NK-92 (cell line): Measurements from ENCODE around the gene C19orf25.
"Not testable (repeated sequence)": the region's sequence is repeated elsewhere in the genome, so short reads cannot be mapped to it uniquely, and the experiment has no call there.

Source experiments
- DNase-seq: peaks from one replicate; lab custom pipeline; 2025; ENCODE audit not compliant: unreplicated experiment; lab: John Stamatoyannopoulos, UW

C19orf25 gene

DNA sequence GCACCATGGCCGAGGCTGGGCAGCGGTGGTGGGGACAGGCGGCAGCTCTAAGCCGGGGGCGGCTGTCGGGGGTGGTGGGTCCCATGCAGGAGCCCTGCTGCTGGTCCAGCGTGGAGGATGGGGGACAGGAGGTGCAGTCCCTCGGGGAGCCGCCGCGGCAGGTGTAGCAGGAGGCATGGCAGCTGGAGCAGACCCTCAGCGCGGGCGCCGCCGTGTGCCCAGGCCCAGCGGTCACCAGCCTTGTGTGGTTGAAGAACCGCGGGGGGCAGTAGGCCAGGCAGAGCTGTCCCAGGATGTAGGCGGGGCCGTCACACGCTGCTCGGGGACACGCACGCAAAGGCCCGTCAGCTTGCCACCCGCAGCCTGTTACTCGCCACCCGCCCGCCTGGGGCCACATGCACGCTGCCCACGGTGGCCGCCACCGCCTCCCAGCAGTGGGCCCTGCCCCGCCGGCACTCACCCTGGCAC, 2.9 kb upstream of the C19orf25 start:
- no peak for DNase-seq

DNA sequence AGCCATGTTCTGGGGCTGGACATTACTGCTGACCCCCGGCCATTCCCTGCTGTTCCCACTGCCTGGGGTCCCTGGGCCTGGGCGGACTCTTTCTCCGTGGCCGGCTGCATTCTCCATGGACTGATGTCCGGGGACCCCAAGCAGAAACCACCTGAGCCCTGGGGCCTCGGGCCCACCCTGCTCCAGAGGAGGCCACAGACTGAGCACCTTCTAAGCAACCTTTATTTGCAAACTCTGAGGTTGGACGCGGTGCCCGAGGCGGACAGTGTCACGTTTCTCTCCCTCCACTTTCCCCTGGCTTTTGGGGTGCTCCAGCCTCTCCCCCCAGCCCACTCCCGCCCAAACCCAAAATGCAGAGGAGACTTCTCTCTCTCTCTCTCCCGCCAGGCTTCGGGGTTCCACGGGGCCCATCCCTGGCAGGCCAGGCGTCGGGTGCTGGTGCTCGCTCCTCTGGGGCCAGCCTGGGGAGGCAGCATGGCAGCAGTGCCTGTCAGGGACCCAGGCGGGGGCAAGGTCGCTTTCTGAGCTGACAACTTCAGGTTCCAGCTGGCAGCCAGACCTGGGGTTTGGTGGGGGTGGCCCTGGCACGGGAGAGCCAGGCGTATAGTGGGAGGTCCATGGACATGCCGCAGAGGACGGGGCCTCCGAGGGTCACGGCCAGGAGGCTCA, 2.3 kb upstream of the C19orf25 start:
- no peak for DNase-seq

GRCh38 chr19:1477056-1477455, 2.0 kb downstream of the C19orf25 start:
- DNase-seq, result not testable (repeated sequence)

DNA sequence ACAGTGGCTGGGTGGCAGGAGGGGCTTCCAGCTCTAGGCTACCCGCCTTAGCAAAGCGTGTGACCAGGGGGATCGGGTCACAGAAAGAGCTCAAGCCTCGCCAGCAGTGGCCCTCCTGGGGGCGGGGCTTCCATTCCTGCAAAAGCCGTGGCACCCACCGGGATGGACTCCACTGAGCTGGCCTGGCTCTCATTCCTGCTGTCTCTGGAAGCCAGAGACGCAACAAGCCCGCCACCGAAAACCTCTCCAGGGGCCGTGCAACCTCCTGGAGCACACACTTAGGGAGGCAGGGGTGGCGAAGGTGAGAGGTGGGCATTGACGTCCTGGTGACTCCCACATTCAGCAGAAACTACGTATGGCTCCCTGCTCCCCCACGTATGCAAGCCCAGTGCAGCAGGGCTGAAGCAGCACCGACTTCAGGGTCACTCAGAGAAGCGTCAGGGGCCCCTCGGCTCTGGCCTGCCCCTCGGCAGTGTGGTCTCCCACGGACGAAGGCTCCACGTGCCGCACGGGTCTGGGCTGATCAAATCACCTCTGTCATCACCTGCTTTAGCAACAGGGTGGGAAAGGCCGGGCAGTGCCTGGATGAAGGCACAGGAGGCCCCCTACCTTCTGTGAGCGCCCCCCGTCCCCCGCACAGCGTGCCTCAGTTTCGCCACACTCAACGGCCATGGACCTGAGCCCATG, 3.1 kb downstream of the C19orf25 start:
- DNase-seq, result no peak

GRCh38 chr19:1474765-1475351, 4.2 kb downstream of the C19orf25 start:
- DNase-seq, result no peak

DNA sequence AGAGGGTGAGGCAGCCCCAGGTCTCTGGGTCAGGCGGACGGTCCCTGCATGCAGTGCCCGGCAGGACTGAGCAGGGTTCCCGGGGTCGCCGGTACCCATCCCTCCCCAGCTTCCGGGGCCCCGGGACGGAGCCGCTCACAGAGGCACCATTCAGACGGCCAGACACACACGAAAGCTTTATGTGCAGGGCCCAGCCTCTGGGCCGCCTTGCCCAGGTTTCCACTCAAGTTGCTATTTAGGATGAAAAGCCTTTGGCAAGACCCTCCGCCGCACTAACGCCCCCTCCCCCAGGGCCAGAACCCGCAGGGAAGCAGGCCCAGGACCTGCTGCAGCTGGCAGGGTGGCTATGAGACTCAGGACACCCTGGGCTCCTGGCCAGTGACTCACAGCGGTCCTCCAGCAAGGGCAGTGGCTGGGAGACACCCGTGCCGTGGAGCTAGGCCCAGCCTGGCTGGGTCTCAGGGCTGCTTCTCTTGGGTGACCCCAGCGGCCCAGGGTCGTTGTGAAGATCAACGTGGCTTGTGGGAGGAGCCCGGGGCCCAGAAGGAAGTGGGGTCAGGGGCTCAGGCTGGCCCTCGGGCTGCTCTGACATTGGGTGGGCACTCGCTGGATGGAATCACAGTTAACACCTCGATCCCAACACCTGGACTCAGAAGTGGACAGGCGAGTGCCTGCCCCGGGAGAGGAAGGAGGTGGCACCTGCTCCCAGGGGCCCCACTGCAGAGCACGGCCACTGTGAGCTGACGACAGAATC, 4.8 kb downstream of the C19orf25 start:
- no peak for DNase-seq

GRCh38 chr19:1473085-1473851, 5.7 kb downstream of the C19orf25 start:
- no peak for DNase-seq

DNA sequence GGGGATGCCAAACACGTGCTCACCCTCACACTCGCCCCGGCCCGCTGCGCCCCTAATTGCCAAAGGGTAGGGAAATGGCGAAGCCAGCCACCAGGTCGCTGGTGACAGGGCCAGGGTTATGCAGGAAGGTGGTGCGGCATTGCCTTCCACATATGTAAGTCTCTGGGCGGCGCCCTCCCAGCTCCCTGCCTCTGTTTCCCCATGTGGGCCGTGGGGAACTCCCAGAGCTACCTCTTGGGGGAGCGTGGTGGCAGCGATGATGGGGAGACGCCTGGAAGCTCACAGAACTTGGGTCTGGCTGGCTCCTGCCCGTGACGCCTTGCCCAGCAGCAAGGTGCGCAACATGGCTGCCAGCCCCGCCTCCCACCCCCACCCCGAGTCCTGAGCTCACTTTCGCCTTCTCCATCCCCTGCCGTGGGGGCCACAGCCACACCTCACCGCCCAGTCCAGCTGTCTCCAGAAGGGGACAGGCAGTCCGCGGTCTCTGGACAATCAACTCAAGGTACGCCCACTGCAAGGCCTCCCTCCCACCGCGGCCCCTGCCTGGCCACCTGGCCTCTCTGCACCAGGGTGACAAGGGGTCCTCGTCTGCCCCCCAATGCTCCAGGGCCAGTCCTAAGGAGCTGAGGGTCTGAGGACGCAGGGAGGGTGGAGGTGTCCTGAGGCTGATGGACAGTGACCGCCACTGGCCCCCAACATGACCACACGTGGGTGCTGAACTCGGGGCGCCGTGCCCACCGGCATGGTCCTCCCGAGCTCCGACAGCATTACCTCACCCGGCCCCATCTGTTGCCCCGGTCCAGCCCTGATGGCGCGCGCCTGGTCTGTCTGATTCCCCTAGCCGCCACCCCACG, 6.6 kb downstream of the C19orf25 start:
- DNase-seq, result no peak

DNA sequence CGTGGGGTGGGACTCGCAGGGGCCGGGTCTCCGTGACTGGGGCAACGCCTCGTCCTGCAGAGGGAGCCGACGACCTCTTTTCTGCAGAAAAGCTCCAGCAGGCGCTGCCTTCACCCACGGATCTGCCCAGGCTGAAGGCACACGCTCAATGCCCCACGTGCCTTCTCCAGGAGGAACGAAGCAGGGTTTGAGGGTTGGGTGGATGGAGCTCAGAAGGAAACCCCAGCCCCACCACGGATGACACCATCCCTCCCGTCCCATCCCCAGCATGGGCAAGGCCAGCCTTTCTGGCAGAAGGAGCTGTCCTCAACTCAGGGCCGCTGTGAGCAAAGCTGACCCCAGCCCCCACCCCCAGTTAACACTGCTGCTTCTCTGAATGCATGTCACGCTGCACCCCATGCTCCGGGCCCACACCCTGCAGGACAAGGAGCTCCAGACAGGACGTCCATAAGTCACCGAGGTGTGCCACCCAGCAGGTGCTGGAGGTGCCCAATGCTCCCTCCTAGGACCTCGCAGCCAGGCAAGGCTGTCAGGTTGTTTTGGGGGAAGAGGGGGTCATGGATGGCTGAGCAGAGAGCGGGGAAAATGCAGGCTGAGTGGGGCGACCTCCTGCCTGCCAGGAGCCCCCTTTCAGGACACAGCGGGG, 7.4 kb downstream of the C19orf25 start:
- no peak for DNase-seq

DNA sequence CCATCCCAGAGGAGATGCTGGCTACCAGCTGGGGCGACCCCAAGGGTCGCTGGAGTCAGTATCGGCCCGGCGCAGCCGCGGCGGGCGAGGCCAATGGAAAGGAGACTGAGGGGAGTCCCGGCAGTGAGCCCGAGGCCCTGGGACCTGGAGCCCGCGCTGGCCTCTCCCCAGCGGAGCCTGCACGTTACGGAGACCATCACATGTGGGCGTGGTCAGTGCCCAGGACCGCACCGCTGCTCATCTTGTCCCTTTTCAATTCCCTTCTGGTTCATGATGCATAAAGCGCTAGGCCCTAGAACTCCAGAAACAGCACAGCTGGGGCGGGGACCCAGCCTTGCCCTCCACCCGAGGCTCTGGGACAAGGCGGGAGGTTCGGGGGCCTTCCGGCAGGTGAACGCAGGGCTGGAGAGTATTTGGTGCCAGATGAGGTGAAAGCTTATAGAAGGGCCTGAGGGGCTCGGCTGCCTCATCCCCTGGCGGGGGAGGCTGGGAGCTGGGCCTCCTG, 8.0 kb downstream of the C19orf25 start:
- DNase-seq, result no peak

DNA sequence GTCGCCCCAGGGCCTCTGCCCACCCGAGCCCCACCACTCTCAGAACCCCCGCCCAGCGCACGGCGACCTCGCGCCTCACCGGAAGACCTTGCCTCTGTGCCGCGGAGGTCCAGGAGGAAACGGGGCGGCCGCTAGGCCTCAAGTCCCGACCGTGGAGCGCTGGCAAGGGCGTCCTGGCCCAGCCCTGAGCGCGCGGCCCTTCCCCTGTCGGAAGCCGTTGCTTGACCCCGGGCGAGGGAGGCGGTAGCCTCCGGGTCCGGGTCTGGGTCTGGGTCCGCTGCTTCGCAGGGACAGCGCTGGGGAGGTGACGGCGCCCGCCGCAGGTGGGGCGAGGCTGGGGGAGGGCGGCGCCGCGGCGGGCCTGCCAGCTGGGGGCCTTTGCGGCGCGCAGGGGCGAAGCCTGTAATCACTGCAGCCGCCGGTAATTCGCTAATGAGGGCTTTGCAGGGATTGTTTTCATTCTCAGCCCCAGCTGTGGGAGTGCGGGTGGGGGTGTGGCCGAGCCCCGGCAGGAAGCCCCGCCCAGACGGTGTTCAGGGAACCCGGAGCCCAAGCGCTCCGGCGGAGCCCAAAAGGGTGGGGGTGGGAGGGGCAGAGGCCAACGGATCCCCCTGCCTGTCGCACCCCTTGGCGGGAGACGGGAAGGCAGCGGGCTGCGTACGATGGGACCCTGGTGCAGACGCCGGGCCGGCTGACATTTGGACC, 8.6 kb downstream of the C19orf25 start:
- no peak for DNase-seq

DNA sequence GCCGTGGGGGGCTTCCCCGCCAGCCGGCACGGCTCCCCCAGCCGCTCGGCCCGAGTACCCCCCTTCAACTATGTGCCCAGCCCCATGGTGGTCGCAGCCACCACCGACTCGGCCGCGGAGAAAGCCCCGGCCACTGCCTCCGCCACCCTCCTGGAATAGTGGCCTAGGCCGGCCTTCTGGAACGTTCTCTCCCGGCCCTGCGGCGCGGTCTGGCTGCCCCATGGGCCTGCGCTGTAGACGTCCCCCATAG, 9.0 kb downstream of the C19orf25 start:
- DNase-seq, result no peak

- DNase-seq, result no peak
These were observed 9.6 kb downstream of the C19orf25 start for GRCh38 chr19:1469255-1470054.

- DNase-seq, result no peak
These were observed 10.2 kb downstream of the C19orf25 start for GRCh38 chr19:1468821-1469254.

DNA sequence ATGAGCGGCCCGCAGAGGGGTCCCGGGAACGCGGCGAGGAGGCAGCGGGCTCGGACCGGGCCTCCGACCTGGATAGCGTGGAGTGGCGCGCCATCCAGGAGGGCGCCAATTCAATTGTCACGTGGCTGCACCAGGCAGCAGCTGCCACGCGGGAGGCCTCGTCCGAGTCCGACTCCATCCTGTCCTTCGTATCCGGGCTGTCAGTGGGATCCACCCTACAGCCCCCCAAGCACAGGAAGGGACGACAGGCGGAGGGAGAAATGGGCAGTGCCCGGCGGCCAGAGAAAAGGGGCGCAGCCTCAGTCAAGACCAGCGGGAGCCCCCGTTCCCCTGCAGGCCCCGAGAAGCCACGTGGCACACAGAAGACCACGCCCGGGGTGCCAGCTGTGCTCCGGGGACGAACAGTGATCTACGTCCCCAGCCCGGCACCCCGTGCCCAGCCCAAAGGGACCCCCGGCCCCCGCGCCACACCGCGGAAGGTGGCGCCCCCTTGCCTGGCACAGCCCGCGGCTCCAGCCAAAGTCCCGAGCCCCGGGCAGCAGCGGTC, 10.7 kb downstream of the C19orf25 start:
- DNase-seq, result no peak

GRCh38 chr19:1467490-1468273, 11.3 kb downstream of the C19orf25 start:
- DNase-seq, result no peak

DNA sequence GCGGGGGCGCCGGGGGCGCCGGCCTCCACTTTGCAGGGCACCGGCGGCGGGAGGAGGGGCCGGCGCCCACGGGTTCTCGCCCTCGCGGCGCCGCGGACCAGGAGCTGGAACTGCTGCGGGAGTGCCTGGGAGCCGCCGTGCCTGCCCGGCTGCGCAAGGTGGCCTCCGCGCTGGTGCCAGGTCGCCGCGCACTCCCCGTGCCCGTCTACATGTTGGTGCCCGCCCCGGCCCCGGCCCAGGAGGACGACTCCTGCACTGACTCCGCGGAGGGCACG, 11.9 kb downstream of the C19orf25 start:
- no peak for DNase-seq
